Lower leg skin (tissue), 3 donors: ENCODE results near the gene RHEBL1.

Experiments
- CTCF ChIP-seq, 3 donors: fragments of 450-650 bp; IDR thresholded peaks; one replicate each; pipeline ENCODE4 v1.5.1; 2016; ENCODE audit warnings: antibody characterized with exemption in 3 of 3, mild to moderate bottlenecking in 3 of 3, moderate library complexity in 2 of 3
- POLR2A ChIP-seq, 2 donors: fragments of 450-650 bp; IDR thresholded peaks; one replicate each; pipeline ENCODE4 v1.6.1; 2016 to 2017; ENCODE audit warnings: antibody characterized with exemption in 2 of 2, mild to moderate bottlenecking in 1 of 2, moderate library complexity in 1 of 2

GRCh38 chr12:49040364-49040855, 29.4 kb downstream of the RHEBL1 start:
- TF ChIP-seq POLR2A (IDR thresholded peaks at IDR 0.05), result no peak
- no peak for TF ChIP-seq CTCF (IDR thresholded peaks at IDR 0.05)
